GM19193 (cell line): ENCODE data around the gene DPM1.

ENCODE experiments used
- POLR2A ChIP-seq: IDR thresholded peaks from 4 replicates; pipeline ENCODE4 v1.6.1; 2011; ENCODE audit not compliant: insufficient read depth, insufficient read length; ENCODE audit errors: extremely low read depth

Gene DPM1

GRCh38 chr20:50958615-50959542 lies 547 bp upstream of the DPM1 start, which contains the start of gene MOCS3:
Gene MOCS3 (plus strand): TSS chr20:50958818. CDS start chr20:50958843, 25 bp downstream.
- no peak for TF ChIP-seq POLR2A

- TF ChIP-seq POLR2A = no peak
Measured at GRCh38 chr20:50957276-50957675, 1.1 kb downstream of the DPM1 start.

- TF ChIP-seq POLR2A = no peak
Measured at GRCh38 chr20:50953821-50954220, 4.5 kb downstream of the DPM1 start.

GRCh38 chr20:50953196-50953595 lies 5.1 kb downstream of the DPM1 start:
- TF ChIP-seq POLR2A = no peak

- TF ChIP-seq POLR2A = no peak
Measured at GRCh38 chr20:50948132-50948785, 10.1 kb downstream of the DPM1 start.

GRCh38 chr20:50943069-50943468 lies 15.3 kb downstream of the DPM1 start:
- no peak for TF ChIP-seq POLR2A

- TF ChIP-seq POLR2A = no peak
Measured at GRCh38 chr20:50933589-50933988, 24.7 kb downstream of the DPM1 start.

- no peak for TF ChIP-seq POLR2A
Measured at GRCh38 chr20:50932691-50933280, 25.5 kb downstream of the DPM1 start.

- no peak for TF ChIP-seq POLR2A
Measured at GRCh38 chr20:50932016-50932485, 26.3 kb downstream of the DPM1 start.

GRCh38 chr20:50931306-50932015 lies 26.9 kb downstream of the DPM1 start, which contains the start of gene ADNP:
Gene ADNP (minus strand): TSS chr20:50931437. CDS start chr20:50903996, 27,441 bp downstream.
- peak; percentile 83 for TF ChIP-seq POLR2A

GRCh38 chr20:50930976-50931305 lies 27.4 kb downstream of the DPM1 start:
- TF ChIP-seq POLR2A = no peak

- TF ChIP-seq POLR2A = no peak
Measured at GRCh38 chr20:50930139-50930975, 28.0 kb downstream of the DPM1 start.

GRCh38 chr20:50929299-50930138 lies 28.8 kb downstream of the DPM1 start:
- no peak for TF ChIP-seq POLR2A

- TF ChIP-seq POLR2A = no peak
Measured at GRCh38 chr20:50928469-50928868, 29.9 kb downstream of the DPM1 start.

- no peak for TF ChIP-seq POLR2A
Measured at GRCh38 chr20:50926530-50926929, 31.8 kb downstream of the DPM1 start.
